Body of pancreas (tissue), 4 donors: ENCODE results near the gene STIM1.

Experiments
- CTCF ChIP-seq, 7 experiments: fragments of 450-650 bp in 4 of 7; fragments of 200-600 bp in 3 of 7; sonication (generic) in 3 of 7; IDR thresholded peaks; one replicate each; pipeline ENCODE4 v1.5.1; 2016 to 2019; ENCODE audit warnings: antibody characterized with exemption in 7 of 7
- POLR2A ChIP-seq, 3 donors: fragments of 450-650 bp; IDR thresholded peaks; one replicate each; pipeline ENCODE4 v1.6.1; 2016; ENCODE audit warnings: antibody characterized with exemption in 3 of 3, mild to moderate bottlenecking in 2 of 3

DNA sequence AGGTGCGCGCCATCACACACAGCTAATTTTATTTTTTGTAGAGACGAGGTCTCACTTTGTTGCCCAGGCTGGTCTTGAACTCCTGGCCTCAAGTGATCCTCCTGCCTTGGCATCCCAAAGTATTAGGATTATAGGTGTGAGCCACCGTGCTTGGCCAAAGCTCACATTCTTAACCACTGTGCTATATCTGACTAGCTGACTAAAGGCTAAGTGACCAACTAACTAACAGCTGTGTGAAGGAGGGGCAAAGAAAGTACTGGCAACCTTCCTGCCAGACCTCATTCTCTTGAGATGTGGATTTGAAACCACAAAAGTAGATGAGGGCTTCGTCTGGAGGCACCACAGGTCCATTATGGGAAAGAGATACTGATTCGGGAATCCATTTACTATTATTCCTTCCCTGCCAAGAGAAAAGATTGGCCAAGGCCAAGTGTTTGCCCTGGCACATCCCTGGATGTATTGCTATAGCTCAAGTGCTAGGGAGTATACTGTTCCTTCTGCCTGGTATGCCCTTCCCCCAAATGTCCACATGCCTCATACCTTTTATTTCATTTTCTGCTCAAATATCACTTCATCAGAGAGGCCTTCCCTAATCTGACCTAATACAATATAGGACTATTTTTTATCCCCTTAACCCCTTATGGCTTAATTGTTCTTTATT, 186.4 kb downstream of the STIM1 start:
- TF ChIP-seq CTCF (IDR thresholded peaks at IDR 0.05) (no peak), POLR2A (IDR thresholded peaks at IDR 0.05) (no peak)
